GM12865 (cell line): ENCODE measurements around the gene PLVAP.
A peak's percentile ranks its signal among the peaks of the same experiment; 100 is the strongest.

Experiments
- DNase-seq: peaks from one replicate; pipeline ENCODE4 v3.0.0; 2010; ENCODE audit warnings: low read depth
- H3K4me3 ChIP-seq: 2 replicates; pipeline ENCODE4 v1.5.1; 2011; ENCODE audit warnings: mild to moderate bottlenecking, low read depth, low read length, control low read depth
- TF ChIP-seq, protein P1 (sequence below): IDR thresholded peaks from 2 replicates; pipeline ENCODE4 v1.5.1; 2011; ENCODE audit warnings: low read length, control low read depth, low read depth, inconsistent platforms; ENCODE audit not compliant: insufficient read depth; ENCODE audit errors: missing control alignments

Gene PLVAP

DNA sequence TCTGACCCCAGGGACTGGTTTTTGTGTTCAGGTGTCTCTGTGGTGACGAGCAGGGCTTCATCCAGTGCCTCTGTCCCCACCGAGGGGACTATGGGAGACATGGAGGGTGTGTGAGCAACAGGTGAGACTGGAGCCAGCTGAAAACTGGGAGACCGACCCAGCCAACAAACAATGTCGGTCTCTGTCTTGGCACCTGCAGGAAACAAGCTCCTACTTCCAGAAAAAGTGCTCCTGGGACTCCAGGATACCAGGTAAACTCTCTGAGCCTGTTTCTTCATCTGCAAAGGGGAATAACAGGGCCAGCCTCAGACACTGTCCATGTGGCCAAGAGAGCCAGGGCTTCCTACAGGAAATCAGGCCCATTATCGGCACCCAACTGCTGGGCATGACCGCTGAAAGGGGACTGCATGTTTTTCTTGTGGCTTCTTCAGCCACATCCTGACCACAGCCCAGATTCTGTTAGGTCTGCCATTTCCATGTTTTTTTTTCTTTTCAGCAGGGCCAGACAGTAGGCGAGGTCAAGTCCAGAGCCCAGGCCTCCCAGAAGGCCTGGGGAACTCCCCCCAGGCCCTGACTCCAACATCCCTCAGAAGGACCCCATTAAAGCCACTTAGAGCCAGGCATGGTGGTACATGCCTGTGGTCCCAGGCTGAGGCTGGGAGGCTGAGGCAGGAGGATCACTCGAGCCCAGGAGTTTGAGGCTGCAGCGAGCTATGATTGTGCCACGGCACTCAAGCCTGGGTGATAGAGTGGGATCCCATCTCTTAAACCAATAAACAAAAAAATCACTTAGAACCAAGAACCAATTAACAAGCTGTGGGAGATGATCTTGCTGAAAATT, 29.1 kb upstream of the PLVAP start:
- TF ChIP-seq, protein P1, sequence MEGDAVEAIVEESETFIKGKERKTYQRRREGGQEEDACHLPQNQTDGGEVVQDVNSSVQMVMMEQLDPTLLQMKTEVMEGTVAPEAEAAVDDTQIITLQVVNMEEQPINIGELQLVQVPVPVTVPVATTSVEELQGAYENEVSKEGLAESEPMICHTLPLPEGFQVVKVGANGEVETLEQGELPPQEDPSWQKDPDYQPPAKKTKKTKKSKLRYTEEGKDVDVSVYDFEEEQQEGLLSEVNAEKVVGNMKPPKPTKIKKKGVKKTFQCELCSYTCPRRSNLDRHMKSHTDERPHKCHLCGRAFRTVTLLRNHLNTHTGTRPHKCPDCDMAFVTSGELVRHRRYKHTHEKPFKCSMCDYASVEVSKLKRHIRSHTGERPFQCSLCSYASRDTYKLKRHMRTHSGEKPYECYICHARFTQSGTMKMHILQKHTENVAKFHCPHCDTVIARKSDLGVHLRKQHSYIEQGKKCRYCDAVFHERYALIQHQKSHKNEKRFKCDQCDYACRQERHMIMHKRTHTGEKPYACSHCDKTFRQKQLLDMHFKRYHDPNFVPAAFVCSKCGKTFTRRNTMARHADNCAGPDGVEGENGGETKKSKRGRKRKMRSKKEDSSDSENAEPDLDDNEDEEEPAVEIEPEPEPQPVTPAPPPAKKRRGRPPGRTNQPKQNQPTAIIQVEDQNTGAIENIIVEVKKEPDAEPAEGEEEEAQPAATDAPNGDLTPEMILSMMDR = no peak
- peak overlapping the region; percentile 85 for H3K4me3 ChIP-seq
- DNase-seq = peak; percentile 85

DNA sequence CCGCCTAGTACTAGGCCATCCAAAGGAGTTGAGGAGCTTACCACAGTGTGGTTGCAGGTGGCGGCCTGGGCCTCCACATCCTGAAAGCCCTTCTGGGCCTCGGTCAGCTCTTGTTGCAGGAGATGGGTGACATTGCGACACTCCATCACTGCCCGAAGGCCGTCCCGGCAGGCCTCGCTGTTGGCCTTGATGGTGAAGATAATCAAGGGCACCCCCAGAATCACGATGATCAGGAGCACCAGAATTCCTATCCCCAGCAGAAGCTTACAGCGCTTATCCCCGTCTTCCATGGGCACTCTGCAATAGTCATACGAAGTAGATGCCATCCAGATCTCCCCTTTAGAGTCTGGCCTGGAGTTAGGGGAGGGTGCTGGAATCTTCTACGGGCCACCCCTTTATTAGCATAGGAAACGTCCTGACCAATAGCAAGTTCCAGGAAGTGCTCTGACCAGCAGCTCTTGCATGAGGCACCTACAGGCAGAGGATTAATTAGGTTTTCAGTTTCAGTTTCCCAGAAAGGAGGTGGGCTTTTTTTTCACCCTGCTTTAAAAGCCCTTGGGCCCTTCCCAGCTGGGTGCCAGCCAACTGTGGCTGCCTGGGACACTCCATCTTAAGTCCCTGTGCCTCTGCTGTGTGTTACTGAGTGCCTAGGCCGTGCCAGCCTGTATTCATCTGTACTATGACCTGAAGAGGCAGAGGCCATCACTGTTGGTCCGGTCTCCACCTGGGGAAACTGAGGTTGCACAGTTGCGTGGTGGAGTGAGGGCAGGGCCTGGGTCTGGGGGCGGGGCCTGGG, 28.3 kb upstream of the PLVAP start, which contains the start of gene BST2:
BST2 (minus strand) TSS at position 381 of the 796 bp plus-strand sequence; CDS start at position 326, 55 bp downstream.
- TF ChIP-seq, protein P1 = no peak
- H3K4me3 ChIP-seq = peak within 1 kb of the TSS; percentile 85
- peak; percentile 95 for DNase-seq

DNA sequence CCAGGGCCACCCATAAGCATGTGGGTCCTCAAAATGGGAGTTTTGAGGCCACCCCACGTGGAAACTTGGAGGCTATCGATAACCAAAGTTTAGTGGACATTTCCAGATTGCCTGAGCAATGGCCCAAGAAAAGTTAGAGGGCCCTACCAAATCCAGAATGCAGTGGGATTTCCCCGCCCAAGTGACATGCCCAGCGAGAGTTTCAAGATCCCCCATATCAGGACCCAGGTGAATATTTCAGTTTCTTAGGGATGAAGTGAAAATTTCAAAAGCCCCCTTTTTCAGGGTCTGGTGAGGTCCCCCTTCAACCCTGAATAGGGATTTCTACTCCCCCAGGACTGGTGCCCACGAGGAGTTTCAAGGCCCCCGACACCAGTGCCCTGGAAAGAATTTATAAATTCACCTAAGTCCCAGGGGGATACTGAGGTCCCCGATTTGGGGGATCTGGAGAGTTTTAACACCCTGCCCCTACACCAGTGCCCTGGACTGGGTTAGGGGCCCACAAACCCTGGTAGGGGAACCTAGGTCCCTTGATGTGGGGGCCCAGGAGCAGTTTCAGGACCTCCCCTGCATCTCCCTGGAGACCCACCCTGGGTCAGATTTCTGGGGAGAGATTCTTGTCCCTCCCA, 27.6 kb upstream of the PLVAP start:
- peak overlapping the region; percentile 85 for H3K4me3 ChIP-seq

DNA sequence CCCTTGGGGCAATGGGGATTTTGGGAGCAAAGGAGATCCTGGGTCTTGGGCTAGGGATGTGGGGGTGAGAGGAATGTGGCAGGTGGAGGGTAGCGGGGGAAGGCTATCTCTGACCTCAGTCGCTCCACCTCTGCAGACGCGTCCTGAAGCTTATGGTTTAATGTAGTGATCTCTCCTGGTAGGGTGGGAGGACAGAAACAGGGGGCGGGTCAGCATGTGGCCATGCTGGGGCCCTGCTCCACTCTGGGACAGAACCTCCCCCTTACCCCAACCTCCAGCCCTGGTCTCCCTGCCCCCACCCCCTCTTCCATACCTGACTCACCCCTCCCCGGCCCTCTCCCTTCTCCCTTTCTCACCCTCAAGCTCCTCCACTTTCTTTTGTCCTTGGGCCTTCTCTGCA, 26.9 kb upstream of the PLVAP start:
- TF ChIP-seq, protein P1 = no peak
- DNase-seq = peak; percentile 21
- H3K4me3 ChIP-seq = peak overlapping the region; percentile 85

More for the DNA sequence above, 27.6 kb upstream of the PLVAP start:
- peak; percentile 51 for DNase-seq
- TF ChIP-seq, protein P1 = no peak

DNA sequence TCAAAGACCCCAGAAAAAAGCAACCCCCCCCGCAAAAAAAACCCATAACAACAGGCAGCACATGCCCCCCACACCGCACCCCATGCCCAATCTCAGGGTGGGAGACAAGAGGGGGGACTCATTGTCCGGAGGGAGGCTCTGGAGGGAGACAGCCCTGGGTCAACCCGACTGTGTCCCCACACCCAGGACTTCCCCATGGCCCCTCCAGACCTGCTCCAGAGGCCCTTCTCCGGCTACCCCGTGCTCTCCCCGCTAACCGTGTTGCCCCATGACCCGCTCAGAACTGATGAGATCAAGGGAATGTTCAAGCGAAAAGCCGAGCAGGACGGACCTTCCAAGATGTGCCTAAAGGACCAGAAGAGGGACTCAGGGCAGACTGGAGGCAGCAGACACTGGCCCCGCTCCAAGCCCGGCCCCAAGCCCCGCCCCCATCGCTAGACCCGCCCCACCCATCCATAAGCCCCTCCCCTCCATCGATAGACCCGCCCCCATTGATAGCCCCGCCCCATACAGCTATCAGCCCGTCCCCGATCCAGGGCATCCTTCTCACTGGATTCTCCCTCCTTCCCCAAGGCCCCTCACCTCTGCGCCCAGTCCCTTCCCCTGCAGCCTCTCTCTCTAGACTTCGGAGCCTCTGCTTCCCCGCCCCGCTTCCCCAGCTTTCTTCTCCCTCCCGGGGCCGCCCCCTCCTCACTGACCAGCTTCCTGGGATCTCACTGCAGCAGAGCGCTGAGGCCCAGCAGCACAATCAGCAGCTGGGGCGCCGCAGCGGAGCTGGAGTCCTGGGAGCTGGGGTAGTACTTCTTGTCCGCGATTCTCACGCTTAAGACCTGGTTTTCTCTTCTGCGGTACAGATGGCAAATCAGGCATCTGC, 26.1 kb upstream of the PLVAP start:
- H3K4me3 ChIP-seq = peak overlapping the region; percentile 85
- DNase-seq = peak; percentile 64
- TF ChIP-seq, protein P1 = no peak

DNA sequence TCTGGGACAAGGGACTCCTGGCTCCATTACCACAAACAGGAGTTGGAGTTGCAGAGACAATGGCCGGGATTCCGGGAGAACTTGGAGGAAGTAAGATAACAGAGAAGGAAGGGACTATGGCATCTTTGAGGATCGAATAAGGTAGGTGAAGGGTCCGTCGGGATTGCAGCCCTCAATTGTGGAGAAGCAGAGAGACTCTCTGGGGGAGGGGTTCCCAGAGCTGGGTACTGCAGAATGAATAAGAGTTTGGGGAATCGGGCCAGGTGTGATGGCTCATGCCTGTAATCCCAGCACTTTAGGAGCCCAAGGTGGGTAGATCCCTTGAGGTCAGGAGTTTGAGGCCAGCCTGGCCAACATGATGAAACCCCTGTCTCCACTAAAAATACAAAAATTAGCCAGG, 24.5 kb upstream of the PLVAP start:
- TF ChIP-seq, protein P1 = no peak
- DNase-seq = no peak

More for the DNA sequence above, 24.5 kb upstream of the PLVAP start:
- H3K4me3 ChIP-seq = no peak overlapping the region
